Ishikawa (cell line): ENCODE data around the gene POLA2.

Experiments
- CEBPB ChIP-seq: IDR thresholded peaks from 2 replicates; pipeline ENCODE4 v1.6.1; 2012
- CREB1 ChIP-seq: IDR thresholded peaks from 2 replicates; pipeline ENCODE4 v1.6.1; 2012; ENCODE audit warnings: low read depth
- EGR1 ChIP-seq: IDR thresholded peaks from 2 replicates; pipeline ENCODE4 v1.6.1; 2012
- EP300 ChIP-seq: IDR thresholded peaks from 2 replicates; pipeline ENCODE4 v1.6.1; 2012; ENCODE audit warnings: borderline replicate concordance
- FOXM1 ChIP-seq: IDR thresholded peaks from 2 replicates; pipeline ENCODE4 v1.6.1; 2012; ENCODE audit warnings: low read depth, borderline replicate concordance
- MAX ChIP-seq: IDR thresholded peaks from 2 replicates; pipeline ENCODE4 v1.6.1; 2012
- NFIC ChIP-seq: IDR thresholded peaks from 2 replicates; pipeline ENCODE4 v1.6.1; 2012
- RAD21 ChIP-seq: IDR thresholded peaks from 2 replicates; pipeline ENCODE4 v1.6.1; 2012; ENCODE audit warnings: low read depth
- REST ChIP-seq: IDR thresholded peaks from 2 replicates; pipeline ENCODE4 v1.6.1; 2012; ENCODE audit warnings: low read depth, mild to moderate bottlenecking
- TAF1 ChIP-seq: IDR thresholded peaks from 2 replicates; pipeline ENCODE4 v1.6.1; 2012; ENCODE audit warnings: low read depth, mild to moderate bottlenecking
- TCF12 ChIP-seq: IDR thresholded peaks from 2 replicates; pipeline ENCODE4 v1.6.1; 2012; ENCODE audit warnings: low read depth
- TEAD4 ChIP-seq: IDR thresholded peaks from 2 replicates; pipeline ENCODE4 v1.6.1; 2012
- USF1 ChIP-seq: IDR thresholded peaks from 2 replicates; pipeline ENCODE4 v1.6.1; 2012
- YY1 ChIP-seq: IDR thresholded peaks from 2 replicates; pipeline ENCODE4 v1.6.1; 2012; ENCODE audit warnings: low read depth
- ZBTB7A ChIP-seq: IDR thresholded peaks from 2 replicates; pipeline ENCODE4 v1.6.1; 2012; ENCODE audit warnings: low read depth

The POLA2 gene

GRCh38 chr11:65280646-65281045 lies 18.9 kb downstream of the POLA2 start:
- TF ChIP-seq CREB1 (no peak), NFIC (no peak), TAF1 (no peak), REST (no peak), EP300 (no peak), TEAD4 (no peak), YY1 (no peak), CEBPB (no peak), USF1 (no peak), ZBTB7A (no peak), FOXM1 (no peak)

GRCh38 chr11:65286686-65287085 lies 24.9 kb downstream of the POLA2 start:
- no peak for TF ChIP-seq FOXM1
- no peak for TF ChIP-seq REST
- TF ChIP-seq RAD21 = no peak
- TF ChIP-seq TEAD4 = no peak
- no peak for TF ChIP-seq ZBTB7A
- TF ChIP-seq EP300 = no peak
- TF ChIP-seq TCF12 = no peak
- no peak for TF ChIP-seq CREB1

- no peak for TF ChIP-seq EGR1
- no peak for TF ChIP-seq YY1
Observed at GRCh38 chr11:65287601-65288000, 25.8 kb downstream of the POLA2 start.

- TF ChIP-seq REST = no peak
- no peak for TF ChIP-seq EP300
- no peak for TF ChIP-seq RAD21
- no peak for TF ChIP-seq USF1
- no peak for TF ChIP-seq CREB1
- no peak for TF ChIP-seq ZBTB7A
- no peak for TF ChIP-seq TCF12
- no peak for TF ChIP-seq YY1
Observed at GRCh38 chr11:65288706-65289536, 27.2 kb downstream of the POLA2 start.

GRCh38 chr11:65290448-65291165 lies 28.8 kb downstream of the POLA2 start:
- TF ChIP-seq TAF1 = no peak
- TF ChIP-seq YY1 = no peak
- TF ChIP-seq TEAD4 = no peak
- no peak for TF ChIP-seq NFIC
- no peak for TF ChIP-seq EGR1
- TF ChIP-seq EP300 = no peak
- TF ChIP-seq MAX = no peak
- no peak for TF ChIP-seq CREB1
- TF ChIP-seq USF1 = no peak
- no peak for TF ChIP-seq ZBTB7A
